Measurements from ENCODE around the gene OR6K2.

GRCh38 chr1:158717344-158717743 lies 16.9 kb upstream of the OR6K2 start:
- TF ChIP-seq, protein P1, sequence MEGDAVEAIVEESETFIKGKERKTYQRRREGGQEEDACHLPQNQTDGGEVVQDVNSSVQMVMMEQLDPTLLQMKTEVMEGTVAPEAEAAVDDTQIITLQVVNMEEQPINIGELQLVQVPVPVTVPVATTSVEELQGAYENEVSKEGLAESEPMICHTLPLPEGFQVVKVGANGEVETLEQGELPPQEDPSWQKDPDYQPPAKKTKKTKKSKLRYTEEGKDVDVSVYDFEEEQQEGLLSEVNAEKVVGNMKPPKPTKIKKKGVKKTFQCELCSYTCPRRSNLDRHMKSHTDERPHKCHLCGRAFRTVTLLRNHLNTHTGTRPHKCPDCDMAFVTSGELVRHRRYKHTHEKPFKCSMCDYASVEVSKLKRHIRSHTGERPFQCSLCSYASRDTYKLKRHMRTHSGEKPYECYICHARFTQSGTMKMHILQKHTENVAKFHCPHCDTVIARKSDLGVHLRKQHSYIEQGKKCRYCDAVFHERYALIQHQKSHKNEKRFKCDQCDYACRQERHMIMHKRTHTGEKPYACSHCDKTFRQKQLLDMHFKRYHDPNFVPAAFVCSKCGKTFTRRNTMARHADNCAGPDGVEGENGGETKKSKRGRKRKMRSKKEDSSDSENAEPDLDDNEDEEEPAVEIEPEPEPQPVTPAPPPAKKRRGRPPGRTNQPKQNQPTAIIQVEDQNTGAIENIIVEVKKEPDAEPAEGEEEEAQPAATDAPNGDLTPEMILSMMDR (IDR thresholded peaks at IDR 0.05), result no peak
- TF ChIP-seq POLR2A (IDR thresholded peaks at IDR 0.05), result no peak
